Right ventricle myocardium superior (tissue), 1 donor: ENCODE results near the gene TMEM184B. TPM values are rescaled to one million over a fixed set of nuclear protein-coding genes. Genes with fewer than 3 reads are reported as not detected.

ENCODE experiments used
- ATAC-seq: fragments of 200-7000 bp; cut with Tn5 transposase; one replicate; pipeline ENCODE4 v1.9.1; 2020; ENCODE audit warnings: mild to moderate bottlenecking; ENCODE audit not compliant: poor library complexity
- DNase-seq: peaks from one replicate; pipeline ENCODE4 v3.0.0-alpha.2; 2020
- intact Hi-C: fragments of 100-400 bp; cut with DNase I; formaldehyde crosslinking; loops from one replicate; pipeline ENCODE4 v1.11.2; 2022
- long read RNA-seq: library from polyadenylated mRNA; unstranded; transcript quantifications from one replicate; pipeline ENCODE4 v2.0.0, GENCODE V29; 2021
- total RNA-seq: library from RNA; stranded (reverse); fragmentation: NEBNext Ultra II Directional; extraction: Animal tissue kit (Norgen Biotek cat#: 25700); gene quantifications from one replicate; pipeline ENCODE4 v1.2.1, GENCODE V29; 2021
- donor health status: DM: no; HTN: yes; CAD: no; lungs with severe emphysema.

The TMEM184B gene
- 42.2 TPM for total RNA-seq
- long read RNA-seq, full-length matches to known transcripts = 49 of 124 reads
- long read RNA-seq, partial matches to known transcripts = 34 of 124 reads
- long read RNA-seq, other reads (novel, unspliced or antisense) = 41 of 124 reads

GRCh38 chr22:38272373-38273134 is at the start of gene TMEM184B:
TSS of gene TMEM184B (minus strand) at chr22:38273010. CDS start at chr22:38247961, 25,049 bp downstream.
- DNase-seq = peak; percentile 90
- intact Hi-C loops = no loop called here
- ATAC-seq = peak; percentile 97

- no peak for ATAC-seq
- DNase-seq = no peak
- intact Hi-C loops = no loop called here
Observed at GRCh38 chr22:38320605-38321402, 48.0 kb upstream of the TMEM184B start.

GRCh38 chr22:38318792-38319773 is 46.3 kb upstream of the TMEM184B start:
- ATAC-seq = no peak
- no peak for DNase-seq
- intact Hi-C loops = no loop called here

- ATAC-seq = peak; percentile 63
- DNase-seq = peak; percentile 70
- intact Hi-C loops = no loop called here
Observed at GRCh38 chr22:38317995-38318715, 45.3 kb upstream of the TMEM184B start.

- intact Hi-C loops = no loop called here
- ATAC-seq = peak; percentile 82
- DNase-seq = peak; percentile 91
Observed at GRCh38 chr22:38317122-38317994, 44.5 kb upstream of the TMEM184B start, which contains the start of gene CSNK1E. TSS of gene CSNK1E (minus strand) at chr22:38317433. CDS start at chr22:38314157, 3,276 bp downstream.

GRCh38 chr22:38316364-38317121 is 43.7 kb upstream of the TMEM184B start:
- peak; percentile 83 for DNase-seq
- intact Hi-C loops = no loop called here

GRCh38 chr22:38315823-38316363 is 43.1 kb upstream of the TMEM184B start:
- ATAC-seq (no peak), DNase-seq (no peak)
- intact Hi-C loops = no loop called here

More at GRCh38 chr22:38316364-38317121, 43.7 kb upstream of the TMEM184B start:
- peak; percentile 56 for ATAC-seq

- ATAC-seq = no peak
- intact Hi-C loops = no loop called here
- DNase-seq = no peak
Observed at GRCh38 chr22:38314933-38315822, 42.4 kb upstream of the TMEM184B start.

- DNase-seq (no peak), ATAC-seq (no peak)
- intact Hi-C loops = no loop called here
Observed at GRCh38 chr22:38314051-38314932, 41.5 kb upstream of the TMEM184B start.

- peak; percentile 81 for DNase-seq
- ATAC-seq = peak; percentile 7
- intact Hi-C loops = no loop called here
Observed at GRCh38 chr22:38313384-38313955, 40.7 kb upstream of the TMEM184B start.

GRCh38 chr22:38312261-38312800 is 39.5 kb upstream of the TMEM184B start:
- DNase-seq (no peak), ATAC-seq (no peak)
- intact Hi-C loops = no loop called here

GRCh38 chr22:38311323-38311620 is 38.5 kb upstream of the TMEM184B start:
- intact Hi-C loops = no loop called here
- ATAC-seq = no peak
- DNase-seq = no peak

GRCh38 chr22:38310518-38311322 is 37.9 kb upstream of the TMEM184B start:
- intact Hi-C loops = no loop called here
- DNase-seq (peak; percentile 69), ATAC-seq (peak; percentile 18)
